Adrenal gland (tissue), 12 donors: ENCODE measurements around the gene UCP1. TPM values are rescaled to one million over a fixed set of nuclear protein-coding genes. Genes with fewer than 3 reads are reported as not detected.
"Not testable (repeated sequence)": the region's sequence is repeated elsewhere in the genome, so short reads cannot be mapped to it uniquely, and the experiment has no call there.

Experiments used
- DNase-seq, 7 donors: peaks; one replicate each; pipeline ENCODE4 v3.0.0-alpha.2; 2019 to 2020
- H3K27ac ChIP-seq, 5 donors: fragments of 200-600 bp; sonication (generic) in 4 of 5; 1 replicate in 3 of 5; 2 replicates in 2 of 5; pipeline versions ENCODE4 v1.5.1 to v1.8.0; 2016 to 2020; ENCODE audit warnings: mild to moderate bottlenecking in 1 of 5
- H3K27me3 ChIP-seq: fragments of 200-600 bp; 2 replicates; pipeline ENCODE4 v1.8.0; 2021
- H3K36me3 ChIP-seq, 2 donors: fragments of 200-600 bp; replicated peaks in 1 of 2; 1 replicate in 1 of 2; 2 replicates in 1 of 2; pipeline versions ENCODE4 v1.5.1 to v1.8.0; 2018 to 2022
- H3K4me1 ChIP-seq, 2 donors: fragments of 200-600 bp; replicated peaks in 1 of 2; 1 replicate in 1 of 2; 2 replicates in 1 of 2; pipeline versions ENCODE4 v1.5.1 to v1.8.0; 2018 to 2021
- H3K4me3 ChIP-seq, 4 donors: fragments of 200-600 bp; sonication (generic) in 3 of 4; one replicate each; pipeline ENCODE4 v1.5.1; 2016 to 2018
- H3K9me3 ChIP-seq, 3 donors: fragments of 200-600 bp; sonication (generic) in 1 of 3; replicated peaks in 1 of 3; 1 replicate in 2 of 3; 2 replicates in 1 of 3; pipeline versions ENCODE4 v1.5.1 to v1.8.0; 2016 to 2021
- POLR2A ChIP-seq, 2 donors: fragments of 450-650 bp; IDR thresholded peaks; one replicate each; pipeline ENCODE4 v1.6.1; 2017; ENCODE audit warnings: antibody characterized with exemption in 2 of 2, mild to moderate bottlenecking in 2 of 2, moderate library complexity in 1 of 2
- WGBS, 4 donors: extraction: QIAGEN DNeasy Blood & Tissue Kit in 2 of 4; methylation state at CpG; one replicate each; pipeline versions ENCODE4 v1.1.5 to v1.1.7; 2013 to 2017; 5-methylcytosine and 5-hydroxymethylcytosine counted together
- intact Hi-C, 2 donors: fragments of 100-400 bp; cut with DNase I; formaldehyde crosslinking; loops; one replicate each; pipeline versions ENCODE4 v1.14.1 to v1.15.0; 2022 to 2023
- polyA plus RNA-seq, 3 donors: library from polyadenylated mRNA; stranded (reverse); fragments of 200-250 nt in 2 of 3; fragments of 350-450 nt in 1 of 3; fragmentation: Illumina TruSeq in 1 of 3; extraction: RNeasy Lipid Tissue Mini Kit (QIAGEN cat#74804) in 1 of 3; gene quantifications; one replicate each; pipeline ENCODE4 v1.2.3, GENCODE V29; 2013 to 2014
- small RNA-seq, 2 donors: library from RNA; depleted of rRNA; stranded (forward); fragments of <200 nt; gene quantifications; one replicate each; pipeline ENCODE3, GENCODE V24; 2016
- total RNA-seq, 9 donors: library from RNA; depleted of rRNA in 4 of 9; stranded (reverse); fragments of >200 nt in 4 of 9; fragments of 120-200 nt in 1 of 9; fragmentation: NEBNext Ultra II Directional in 1 of 9; extraction: Animal tissue kit (Norgen Biotek cat#: 25700) in 1 of 9; gene quantifications; one replicate each; pipeline versions ENCODE4 v1.1.0 to v1.2.4, GENCODE V29; 2013 to 2023
- TF ChIP-seq, protein P1 (sequence below), 6 experiments: fragments of 450-650 bp in 4 of 6; fragments of 200-600 bp in 2 of 6; sonication (generic) in 1 of 6; IDR thresholded peaks; 1 replicate in 5 of 6; 2 replicates in 1 of 6; pipeline versions ENCODE4 v1.5.1 to v1.8.0; 2016 to 2021; ENCODE audit warnings: antibody characterized with exemption in 6 of 6, mild to moderate bottlenecking in 2 of 6, moderate library complexity in 1 of 6
- donor health status: healthy with polysubstance abuse.
- donor health status: Bipolar disorder and iron deficiency.
- donor health status: DM: yes; HTN: yes; CAD: no.
- donor health status: DM: no; HTN: no; CAD: no.
- donor health status: DM: no; HTN: no; CAD: no.
- donor health status: DM: yes; HTN: yes; CAD: no.

UCP1 gene
- total and polyA plus RNA-seq, 12 donors = 0.16 to 1.3 TPM; not detected in 10

GRCh38 chr4:140523370-140523856 is 45.3 kb downstream of the UCP1 start:
- H3K4me3 ChIP-seq = peak overlapping the region in 2 of 4 donors; percentile 18 to 62
- no peak for DNase-seq
- TF ChIP-seq, protein P1, sequence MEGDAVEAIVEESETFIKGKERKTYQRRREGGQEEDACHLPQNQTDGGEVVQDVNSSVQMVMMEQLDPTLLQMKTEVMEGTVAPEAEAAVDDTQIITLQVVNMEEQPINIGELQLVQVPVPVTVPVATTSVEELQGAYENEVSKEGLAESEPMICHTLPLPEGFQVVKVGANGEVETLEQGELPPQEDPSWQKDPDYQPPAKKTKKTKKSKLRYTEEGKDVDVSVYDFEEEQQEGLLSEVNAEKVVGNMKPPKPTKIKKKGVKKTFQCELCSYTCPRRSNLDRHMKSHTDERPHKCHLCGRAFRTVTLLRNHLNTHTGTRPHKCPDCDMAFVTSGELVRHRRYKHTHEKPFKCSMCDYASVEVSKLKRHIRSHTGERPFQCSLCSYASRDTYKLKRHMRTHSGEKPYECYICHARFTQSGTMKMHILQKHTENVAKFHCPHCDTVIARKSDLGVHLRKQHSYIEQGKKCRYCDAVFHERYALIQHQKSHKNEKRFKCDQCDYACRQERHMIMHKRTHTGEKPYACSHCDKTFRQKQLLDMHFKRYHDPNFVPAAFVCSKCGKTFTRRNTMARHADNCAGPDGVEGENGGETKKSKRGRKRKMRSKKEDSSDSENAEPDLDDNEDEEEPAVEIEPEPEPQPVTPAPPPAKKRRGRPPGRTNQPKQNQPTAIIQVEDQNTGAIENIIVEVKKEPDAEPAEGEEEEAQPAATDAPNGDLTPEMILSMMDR (IDR thresholded peaks at IDR 0.05) = no peak
- TF ChIP-seq POLR2A (IDR thresholded peaks at IDR 0.05) = no peak
- H3K4me1 ChIP-seq = peaks cover 6 to 24% of the 10 kb centered on the region in 2 donors
- intact Hi-C loops = no loop called here
- H3K36me3 ChIP-seq = no peaks in the 10 kb centered on the region
- no peak overlapping the region for H3K27ac ChIP-seq
- no peaks in the 10 kb centered on the region for H3K9me3 ChIP-seq
- no peaks in the 10 kb centered on the region for H3K27me3 ChIP-seq
- WGBS, 4 donors = 10 to 15% (median 14%) methylated on average over 8 of the region's 8 CpGs

GRCh38 chr4:140515423-140515822 is 53.3 kb downstream of the UCP1 start:
- Histone ChIP-seq H3K4me1 (no peaks in the 10 kb centered on the region), H3K27ac (no peak overlapping the region), H3K36me3 (no peaks in the 10 kb centered on the region), H3K9me3 (no peaks in the 10 kb centered on the region), H3K27me3 (no peaks in the 10 kb centered on the region), H3K4me3 (no peak overlapping the region)
- 32 to 38% (median 33%) methylated on average over 1 of the region's 1 CpG for WGBS, 4 donors
- TF ChIP-seq, protein P1 (IDR thresholded peaks at IDR 0.05) = no peak
- TF ChIP-seq POLR2A (IDR thresholded peaks at IDR 0.05) = no peak
- intact Hi-C loops = no loop called here
- DNase-seq = no peak

DNA sequence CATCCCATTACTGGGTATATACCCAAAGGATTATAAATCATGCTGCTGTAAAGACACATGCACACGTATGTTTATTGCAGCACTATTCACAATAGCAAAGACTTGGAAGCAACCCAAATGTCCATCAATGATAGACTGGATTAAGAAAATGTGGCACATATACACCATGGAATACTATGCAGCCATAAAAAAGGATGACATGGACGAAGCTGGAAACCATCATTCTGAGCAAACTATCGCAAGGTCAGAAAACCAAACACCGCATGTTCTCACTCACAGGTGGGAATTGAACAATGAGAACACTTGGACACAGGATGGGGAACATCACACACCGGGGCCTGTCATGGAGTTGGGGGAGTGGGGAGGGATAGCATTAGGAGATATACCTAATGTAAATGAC is 55.0 kb downstream of the UCP1 start:
- intact Hi-C loops, H3K4me1 ChIP-seq, H3K27me3 ChIP-seq, H3K9me3 ChIP-seq, H3K36me3 ChIP-seq, H3K4me3 ChIP-seq, DNase-seq, H3K27ac ChIP-seq: not testable (repeated sequence)
- 78 to 89% (median 84%) methylated on average over 5 of the region's 5 CpGs for WGBS, 4 donors

Small RNAs within 50 kb of the gene (small RNA-seq; reads per million reads assigned to genes)
- gene AC108019.1 (0 reads per million in 2 donors), gene RN7SL152P (0 reads per million in 2 donors)

Other genes starting within 250 kb of the UCP1 start
- 10 to 100 TPM; 28.5 to 82.9 (median 45.5) TPM for gene SCOC, start 195.3 kb downstream of the UCP1 start, total RNA-seq
- gene SCOC, start 195.3 kb downstream of the UCP1 start, polyA plus RNA-seq = 100 to 1,000 TPM in 1 of 3 donors, 10 to 100 TPM in 2; 38.8 to 101 (median 46.7) TPM
- 1 to 10 TPM in 4 of 9 donors, under 1 TPM in 4, not detected in 1; 0.29 to 9.0 (median 1.2) TPM for gene CLGN, start 141.3 kb downstream of the UCP1 start, total RNA-seq
- gene CLGN, start 141.3 kb downstream of the UCP1 start, polyA plus RNA-seq = 1 to 10 TPM in 2 of 3 donors, under 1 TPM in 1; 0.47 to 8.2 (median 2.5) TPM
- gene MGAT4D, start 70.7 kb downstream of the UCP1 start, total RNA-seq = not detected
- not detected for gene MGAT4D, start 70.7 kb downstream of the UCP1 start, polyA plus RNA-seq
- 10 to 100 TPM; 13.3 to 46.9 (median 33.5) TPM for gene ELMOD2, start 44.8 kb downstream of the UCP1 start, total RNA-seq
- gene ELMOD2, start 44.8 kb downstream of the UCP1 start, polyA plus RNA-seq = 10 to 100 TPM; 16.1 to 48.5 (median 20.4) TPM
- 10 to 100 TPM in 8 of 9 donors, 1 to 10 TPM in 1; 8.2 to 27.7 (median 15.6) TPM for gene TBC1D9, start 187.4 kb upstream of the UCP1 start, total RNA-seq
- gene TBC1D9, start 187.4 kb upstream of the UCP1 start, polyA plus RNA-seq = 10 to 100 TPM in 1 of 3 donors, 1 to 10 TPM in 2; 3.8 to 14.4 (median 7.5) TPM